ENCODE measurements around the gene THSD7B. TPM values are rescaled to one million over a fixed set of nuclear protein-coding genes. Genes with fewer than 3 reads are reported as not detected.

The THSD7B gene
- total and polyA plus RNA-seq, 2 of the 13 experiments (the other 11 are each of a cell fraction or from before 2014, with no cell fraction given): 0.02 TPM; not detected in 1

GRCh38 chr2:137676346-137676745 lies 911.0 kb downstream of the THSD7B start (continued):
- TF ChIP-seq LCORL (IDR thresholded peaks at IDR 0.05): no peak
- TF ChIP-seq LCORL (CRISPR knock-in tag; IDR thresholded peaks at IDR 0.05): no peak
- no peak for TF ChIP-seq TRIM22 (IDR thresholded peaks at IDR 0.05)
- no peak for TF ChIP-seq ZNF318 (CRISPR knock-in tag; IDR thresholded peaks at IDR 0.05)
- no peak for TF ChIP-seq PHF20 (CRISPR knock-in tag; IDR thresholded peaks at IDR 0.05)

All from HepG2 (cell line).